GM18499 (cell line): ENCODE results near the gene SLC13A2.

Experiments used
- ATAC-seq: cut with Tn5 transposase; IDR thresholded peaks from one replicate; pipeline ENCODE4 v1.9.1; 2021; ENCODE audit warnings: moderate number of reproducible peaks; ENCODE audit not compliant: insufficient read depth, unreplicated experiment

The SLC13A2 gene

DNA sequence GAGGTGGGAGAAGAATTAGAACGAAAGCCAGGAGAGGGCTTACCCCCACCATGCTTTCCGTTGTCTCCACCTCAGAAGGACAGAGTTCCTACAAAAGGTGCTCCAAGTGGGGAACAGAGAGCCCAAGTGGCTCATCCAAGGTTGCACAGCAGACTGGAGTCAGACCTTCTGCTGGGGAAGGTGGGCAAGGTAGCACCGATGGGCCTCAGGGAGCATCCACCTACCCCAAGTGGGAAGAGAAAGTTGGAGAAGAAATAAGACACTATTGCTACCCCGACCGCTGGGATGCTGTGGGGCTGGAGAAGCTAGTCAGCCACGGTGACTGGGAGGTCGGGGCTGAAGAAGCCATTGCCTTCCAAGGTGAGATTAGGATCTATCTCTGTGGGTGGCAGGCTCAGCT is 57.5 kb downstream of the SLC13A2 start:
- no peak for ATAC-seq

DNA sequence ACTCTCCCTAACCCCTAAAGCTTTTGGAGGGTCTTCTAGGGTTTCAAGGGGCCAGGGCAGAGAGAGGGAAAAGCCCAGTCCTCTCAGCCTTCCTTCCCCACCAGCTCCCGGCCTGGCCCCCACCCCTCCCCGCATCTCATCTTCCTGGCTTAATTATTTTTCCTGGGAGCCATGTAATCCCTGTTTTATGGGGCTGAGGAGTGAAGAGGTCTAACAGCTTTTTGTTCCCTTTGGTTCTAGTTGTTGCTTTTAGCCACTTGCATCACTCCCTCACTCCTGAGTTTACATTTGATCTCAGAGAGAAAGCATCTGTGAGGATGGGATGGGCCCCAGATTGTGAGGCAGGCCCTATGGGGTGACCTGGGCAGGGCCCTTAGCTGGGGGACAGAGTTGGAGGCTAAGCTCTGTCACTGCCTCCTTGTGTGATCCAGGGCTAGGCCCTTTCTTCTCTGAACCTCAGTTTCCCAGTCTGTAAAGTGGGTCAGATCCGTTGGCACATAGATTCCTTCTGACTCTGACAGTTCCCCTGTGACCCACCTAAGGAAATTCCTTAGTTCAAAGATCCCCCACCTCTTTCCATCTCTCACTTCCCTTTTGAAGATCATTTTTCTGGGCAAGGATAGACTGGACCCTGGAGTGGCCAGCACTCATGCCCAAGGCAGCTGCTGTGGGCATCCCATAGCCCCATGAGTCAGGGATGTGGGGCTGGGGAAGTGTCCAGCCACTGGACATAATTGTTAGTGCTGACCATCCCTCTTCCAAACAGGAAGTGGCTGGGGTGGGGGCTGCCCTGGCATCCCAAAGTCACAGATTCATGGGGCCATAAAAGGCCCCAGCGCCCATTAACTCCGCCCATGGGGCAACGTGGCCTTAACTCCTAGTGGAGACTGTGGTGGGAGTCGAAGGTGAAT is 58.9 kb downstream of the SLC13A2 start:
- no peak for ATAC-seq

DNA sequence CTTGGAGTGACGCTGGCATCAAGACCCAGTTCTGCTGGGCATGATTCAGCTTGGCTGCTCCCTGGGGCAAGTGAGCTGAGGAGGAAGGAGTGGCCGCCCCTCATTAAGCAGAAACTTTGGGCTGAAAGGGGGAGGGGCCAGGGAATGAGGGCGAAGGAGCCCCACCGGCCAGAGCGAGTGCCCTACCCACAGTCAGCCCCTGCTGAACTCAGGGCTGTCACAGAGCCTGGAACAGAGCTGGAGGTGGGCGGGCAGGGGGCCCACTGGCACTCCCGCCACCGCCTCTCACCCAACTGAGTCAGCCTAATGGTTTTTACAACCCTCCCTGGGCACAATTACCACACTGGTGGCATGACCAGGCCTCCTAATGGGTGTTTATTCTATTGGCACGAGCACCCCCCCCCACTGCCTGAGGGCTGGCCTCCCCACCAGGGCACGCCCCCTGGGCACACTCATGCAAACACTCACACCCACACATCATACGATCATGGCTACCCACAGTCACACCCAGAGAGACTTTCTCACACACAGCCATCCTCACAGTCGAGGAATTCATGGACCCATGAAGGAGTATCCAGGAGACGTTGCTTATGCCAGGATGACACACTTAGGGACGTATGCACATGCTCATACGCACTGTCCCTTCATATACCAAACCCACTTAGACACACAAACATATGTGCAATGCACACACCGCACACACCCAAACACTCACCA is 59.8 kb downstream of the SLC13A2 start:
- ATAC-seq, result no peak

DNA sequence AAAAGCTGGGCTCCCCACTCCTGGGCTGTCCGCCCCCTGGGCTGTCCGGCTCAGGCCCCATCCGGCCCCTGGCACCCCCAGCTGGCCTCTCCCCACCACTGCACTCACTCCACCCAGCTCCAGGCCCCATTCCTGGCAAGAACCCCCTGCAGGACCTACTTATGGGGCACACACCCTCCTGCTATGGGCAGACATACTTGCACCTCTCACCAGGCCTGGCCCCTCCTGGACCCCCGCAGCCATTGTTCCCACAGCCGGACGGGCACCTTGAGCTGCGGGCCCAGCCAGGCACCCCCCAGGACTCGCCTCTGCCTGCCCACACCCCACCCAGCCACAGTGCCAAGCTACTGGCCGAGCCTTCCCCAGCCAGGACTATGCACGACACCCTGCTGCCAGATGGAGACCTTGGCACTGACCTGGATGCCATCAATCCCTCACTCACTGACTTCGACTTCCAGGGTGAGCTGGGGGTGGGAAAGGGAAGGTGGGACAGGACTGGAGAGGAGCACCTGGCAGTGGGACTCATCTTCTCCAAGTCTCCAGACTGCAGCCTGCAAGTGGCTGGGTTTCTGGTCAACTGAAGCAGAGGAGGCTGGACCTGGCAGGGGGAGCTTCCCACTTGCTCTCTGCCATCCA is 61.4 kb downstream of the SLC13A2 start:
- ATAC-seq, result no peak

DNA sequence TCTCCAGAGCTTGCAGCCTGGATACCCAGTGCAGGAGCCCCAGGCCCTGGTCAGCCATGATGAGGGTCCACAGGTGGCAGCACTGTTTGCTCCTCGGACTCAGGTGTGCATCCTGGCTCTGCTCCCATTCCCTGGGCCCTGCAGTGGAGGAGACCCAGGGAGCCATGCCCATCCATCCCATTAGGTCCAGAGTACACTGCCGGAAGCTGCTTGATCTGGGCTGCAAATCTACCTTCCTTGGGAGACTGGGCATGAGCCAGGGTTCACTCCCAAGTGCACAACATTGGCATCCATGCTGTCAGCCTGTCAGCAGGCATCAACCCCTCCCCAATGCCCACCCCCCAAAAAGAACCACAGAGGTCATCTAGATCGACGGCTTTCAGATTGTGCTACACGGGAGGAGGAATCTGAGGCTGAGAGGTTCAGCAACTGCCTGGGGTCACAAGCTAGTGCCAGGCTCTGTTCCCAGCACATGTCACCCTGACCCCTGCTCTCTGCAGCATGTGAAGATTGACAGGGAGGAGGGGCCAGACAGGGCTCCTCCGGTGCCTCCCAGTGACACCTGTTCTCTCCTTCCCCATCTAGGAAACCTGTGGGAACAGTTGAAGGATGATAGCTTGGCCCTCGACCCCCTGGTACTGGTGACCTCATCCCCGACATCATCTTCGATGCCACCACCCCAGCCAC is 63.2 kb downstream of the SLC13A2 start:
- ATAC-seq, result no peak

DNA sequence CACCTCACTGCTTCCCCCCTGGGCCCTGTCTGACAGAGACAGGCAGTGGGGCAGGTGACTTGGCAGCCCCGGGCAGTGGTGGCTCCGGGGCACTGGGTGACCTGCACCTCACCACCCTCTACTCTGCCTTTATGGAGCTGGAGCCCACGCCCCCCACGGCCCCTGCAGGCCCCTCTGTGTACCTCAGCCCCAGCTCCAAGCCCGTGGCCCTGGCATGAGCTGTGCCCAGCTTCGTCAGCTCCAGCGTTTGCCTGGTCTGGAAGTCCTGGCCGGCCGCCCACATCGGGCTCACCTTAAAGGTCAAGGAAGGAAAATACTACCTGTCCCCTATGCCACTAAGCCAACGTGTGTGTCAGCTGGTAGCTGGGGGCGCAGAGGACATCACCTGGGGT is 63.8 kb downstream of the SLC13A2 start:
- ATAC-seq, result no peak

DNA sequence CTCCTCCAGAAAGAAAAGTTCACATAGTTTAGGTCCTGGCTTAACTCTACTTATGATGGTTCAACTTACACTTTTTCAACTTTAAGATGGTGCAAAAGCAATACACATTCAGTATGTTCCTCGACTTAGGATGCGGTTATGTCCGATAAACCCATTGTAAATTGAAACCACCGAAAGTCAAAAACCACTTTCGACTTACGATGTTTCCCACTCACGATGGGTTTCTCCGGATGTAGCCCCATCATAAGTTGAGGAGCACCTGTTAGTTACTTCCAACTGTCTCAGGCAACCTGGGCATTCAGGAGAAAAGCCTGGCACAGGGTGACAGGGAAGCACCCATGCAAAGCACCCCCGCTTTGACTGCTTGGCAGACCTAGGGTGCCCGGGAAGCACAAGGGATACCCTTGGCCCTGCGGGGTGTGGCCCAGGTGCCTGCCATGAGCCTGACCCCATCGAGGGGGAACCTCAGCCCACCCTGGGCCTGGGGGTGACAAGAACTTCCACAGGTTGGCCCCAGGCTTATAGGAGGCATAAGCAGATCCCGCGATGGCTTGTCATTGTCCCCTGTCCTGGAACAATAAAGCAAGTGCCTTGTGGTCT is 65.0 kb downstream of the SLC13A2 start:
- ATAC-seq, result no peak

DNA sequence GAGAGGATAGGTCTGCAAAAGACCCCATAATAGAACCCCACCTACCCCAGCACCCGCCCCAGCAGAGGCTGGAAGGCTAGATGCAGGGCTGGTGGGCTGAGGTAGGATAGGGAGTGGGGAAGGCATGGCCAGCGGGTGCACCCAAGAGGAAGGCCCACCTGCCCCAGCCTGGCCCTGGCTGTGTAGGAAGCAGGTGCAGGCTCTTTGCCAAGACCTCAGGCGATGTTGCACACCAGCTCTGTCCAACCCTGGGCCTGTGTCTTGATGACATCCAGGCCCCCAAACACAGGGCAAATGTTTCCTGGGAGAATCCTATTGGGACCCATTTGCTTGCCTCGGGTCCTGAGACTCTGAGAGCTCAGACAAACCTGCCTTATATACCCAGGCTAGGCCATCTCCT is 66.8 kb downstream of the SLC13A2 start:
- ATAC-seq, result no peak

DNA sequence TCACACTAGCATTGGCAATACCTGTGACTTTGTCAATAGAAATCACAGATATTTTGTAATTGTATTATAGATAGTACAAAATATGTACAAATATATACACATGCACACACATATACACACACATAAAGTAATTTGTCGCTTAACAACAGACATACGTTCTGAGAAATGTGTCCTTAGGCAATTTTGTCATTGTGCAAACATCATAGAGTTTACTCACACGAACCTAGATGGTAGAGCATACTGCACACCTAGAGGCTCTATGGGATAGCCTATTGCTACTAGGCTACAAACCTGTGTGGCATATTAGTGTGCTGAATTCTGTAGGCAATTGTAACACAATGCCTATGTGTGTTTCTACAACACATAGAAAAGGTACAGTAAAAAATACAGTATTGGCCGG is 68.0 kb downstream of the SLC13A2 start:
- ATAC-seq, result no peak

DNA sequence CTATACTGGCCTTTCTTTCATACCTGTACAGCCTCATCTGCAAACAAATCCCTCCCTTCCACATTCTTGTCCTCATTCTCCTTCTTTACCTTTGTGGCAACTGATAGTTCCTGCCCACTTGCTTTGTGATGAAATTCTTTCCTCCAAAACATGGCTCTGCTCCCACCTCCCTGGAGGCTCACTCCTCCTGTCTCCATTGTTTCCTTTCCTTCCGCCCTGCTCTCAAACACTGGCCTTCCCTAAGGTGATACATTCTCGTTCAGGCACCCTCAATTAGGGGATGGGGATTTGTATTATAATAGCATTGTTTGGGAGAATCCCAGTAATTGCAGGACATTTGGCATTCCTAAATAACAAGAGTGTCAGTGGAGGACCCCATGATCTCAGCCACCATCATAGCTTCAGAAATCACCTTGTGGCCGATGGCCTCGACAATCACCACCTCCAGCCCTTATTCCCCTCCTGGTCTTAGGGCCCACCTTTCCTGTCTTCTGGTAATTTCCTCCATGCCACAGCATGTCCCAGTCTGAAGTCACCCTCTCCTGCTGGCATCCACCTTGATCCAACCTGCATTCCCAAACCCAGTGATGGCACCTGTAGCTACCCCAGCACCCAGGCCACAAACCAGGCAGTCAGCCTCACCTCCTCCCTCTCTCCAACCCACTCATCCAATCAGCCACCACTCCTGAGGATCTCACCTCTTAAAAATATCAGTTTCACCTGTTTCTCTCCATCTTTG is 71.1 kb downstream of the SLC13A2 start:
- ATAC-seq, result no peak

DNA sequence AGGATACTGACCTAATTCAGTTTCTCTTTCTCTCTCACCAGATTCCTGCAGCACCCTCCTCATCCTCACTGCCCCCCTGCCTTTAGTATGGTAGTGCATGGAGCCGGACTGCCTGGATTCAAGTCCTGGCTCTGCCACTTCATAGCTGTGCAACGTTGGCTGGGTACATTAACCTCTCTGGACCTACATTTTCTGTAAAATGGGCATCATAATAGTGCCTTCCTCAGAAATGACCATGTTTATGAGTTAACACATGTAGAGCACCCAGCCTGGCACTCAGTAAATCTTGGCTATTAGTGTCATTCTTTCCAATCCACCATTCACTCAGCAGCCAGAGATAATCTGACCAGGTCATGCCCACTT is 71.7 kb downstream of the SLC13A2 start:
- ATAC-seq, result no peak

DNA sequence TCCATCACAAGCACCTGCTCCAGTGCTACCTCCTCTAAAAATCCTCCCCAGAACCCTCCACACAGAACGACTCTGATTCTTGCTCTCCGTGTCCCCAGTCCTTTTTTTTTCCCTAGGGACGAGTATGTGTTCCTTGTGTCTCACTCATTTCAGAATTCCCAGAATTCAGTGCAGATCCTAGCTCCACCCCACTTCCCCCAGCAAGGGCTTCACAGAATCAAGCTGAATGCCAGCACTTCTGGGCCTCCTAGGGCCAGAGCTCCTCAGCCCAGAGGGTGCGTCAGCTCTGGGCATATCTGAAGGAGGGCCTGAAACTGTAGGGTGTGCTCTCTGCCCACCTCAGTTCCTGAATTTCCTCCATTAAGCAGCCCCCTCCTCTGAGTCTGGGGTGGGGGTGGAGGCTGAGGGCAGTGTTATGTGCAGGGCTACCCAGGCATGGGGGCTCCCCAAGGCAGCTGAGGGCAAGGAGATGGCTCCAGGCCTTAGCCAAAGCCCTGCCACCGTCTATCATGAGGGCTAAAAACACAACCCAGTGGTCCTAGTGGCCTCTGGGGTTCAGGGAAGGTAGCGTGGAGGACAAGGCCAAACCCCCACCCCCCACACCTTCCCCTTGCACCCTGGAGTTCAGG is 72.5 kb downstream of the SLC13A2 start:
- no peak for ATAC-seq

DNA sequence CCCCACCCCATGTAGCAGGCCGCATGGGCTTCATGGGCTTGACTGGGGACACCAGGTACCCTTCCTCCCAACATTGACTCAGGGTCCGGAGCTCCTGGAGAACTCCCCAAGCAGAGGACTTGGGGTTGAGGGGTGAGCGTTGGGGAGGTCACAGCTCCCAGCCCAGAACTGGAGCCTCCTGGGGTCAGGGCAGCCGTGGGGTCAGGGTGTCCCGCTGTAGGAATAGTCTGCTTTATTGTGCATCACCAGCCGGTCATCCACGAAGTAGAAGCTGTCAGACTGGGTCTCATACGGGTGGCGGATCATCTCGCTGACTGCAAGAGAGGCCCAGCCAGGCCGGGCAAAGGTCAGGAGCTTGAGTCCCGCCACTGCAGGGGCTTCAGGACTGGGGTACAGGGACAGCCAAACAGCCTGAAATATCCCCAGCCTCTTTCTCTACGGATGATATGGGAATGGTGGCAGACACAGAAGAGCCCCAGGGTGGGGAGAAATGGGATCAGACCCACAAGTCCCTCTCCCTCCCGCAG is 73.7 kb downstream of the SLC13A2 start:
- no peak for ATAC-seq
